PC-3 (cell line): ENCODE results near the gene FAM135A. TPM values are rescaled to one million over a fixed set of nuclear protein-coding genes. Genes with fewer than 3 reads are reported as not detected.

Experiments used
- ATAC-seq: fragments of 200-7000 bp; cut with Tn5 transposase; 2 replicates; pipeline ENCODE4 v1.9.1; 2020; ENCODE audit warnings: mild to moderate bottlenecking, moderate library complexity
- BruUV-seq: library from RNA; stranded (reverse); fragments of 400-500 nt; replicated peaks from 2 replicates; lab custom pipeline; 2021; lab: Mats Ljungman, UMichigan
- CTCF ChIA-PET: fragments of 300-600 bp; sonication (Branson Sonifier 250); formaldehyde crosslinking; loops from one replicate; lab custom pipeline; 2022; ENCODE audit warnings: antibody characterized with exemption; lab: Charles Lee
- POLR2A ChIA-PET: fragments of 300-600 bp; sonication (Branson Sonifier 250); formaldehyde crosslinking; loops from one replicate; lab custom pipeline; 2022; ENCODE audit warnings: antibody characterized with exemption; ENCODE audit not compliant: unreplicated experiment; lab: Charles Lee
- DNase-seq: peaks from one replicate; pipeline ENCODE4 v3.0.0-alpha.2; 2015
- H2AFZ ChIP-seq: fragments of 300-600 bp; sonication (generic); 2 replicates; pipeline ENCODE4 v1.6.0; 2016; ENCODE audit warnings: antibody characterized with exemption, low read length
- H3F3A ChIP-seq: fragments of 300-600 bp; sonication (generic); one replicate; pipeline ENCODE4 v1.6.0; 2017; ENCODE audit warnings: antibody characterized with exemption, low read length, control low read depth, mild to moderate bottlenecking; ENCODE audit not compliant: unreplicated experiment
- H3K27ac ChIP-seq: fragments of 300-600 bp; sonication (generic); 2 replicates; pipeline ENCODE4 v1.5.1; 2016; ENCODE audit warnings: mild to moderate bottlenecking, low read length
- H3K27me3 ChIP-seq: fragments of 300-600 bp; sonication (generic); 2 replicates; pipeline ENCODE4 v1.6.1; 2016; ENCODE audit warnings: low read length, mixed read lengths
- H3K36me3 ChIP-seq: fragments of 300-600 bp; sonication (generic); 2 replicates; pipeline ENCODE4 v1.6.1; 2016; ENCODE audit warnings: low read depth, mixed run types, low read length, mixed read lengths
- H3K4me1 ChIP-seq: fragments of 300-600 bp; sonication (generic); 2 replicates; pipeline ENCODE4 v1.5.1; 2016; ENCODE audit warnings: low read length; ENCODE audit not compliant: insufficient read depth
- H3K4me2 ChIP-seq: fragments of 300-600 bp; sonication (generic); 2 replicates; pipeline ENCODE4 v1.6.0; 2016; ENCODE audit warnings: low read length
- H3K4me3 ChIP-seq: fragments of 300-600 bp; sonication (generic); 2 replicates; pipeline ENCODE4 v1.5.1; 2016; ENCODE audit warnings: mild to moderate bottlenecking, low read length, mixed read lengths
- H3K79me2 ChIP-seq: fragments of 300-600 bp; sonication (generic); 2 replicates; pipeline ENCODE4 v1.6.1; 2017; ENCODE audit warnings: low read length, mixed read lengths
- H3K9ac ChIP-seq: fragments of 300-600 bp; sonication (generic); 2 replicates; pipeline ENCODE4 v1.6.0; 2016; ENCODE audit warnings: mild to moderate bottlenecking, low read length
- H3K9me2 ChIP-seq: fragments of 300-600 bp; sonication (generic); replicated peaks from 2 replicates; pipeline ENCODE4 v1.6.1; 2016; ENCODE audit warnings: mixed run types, low read length, mixed read lengths
- H3K9me3 ChIP-seq: fragments of 300-600 bp; sonication (generic); 2 replicates; pipeline ENCODE4 v1.6.1; 2016; ENCODE audit warnings: low read length, mixed read lengths
- H4K20me1 ChIP-seq: fragments of 300-600 bp; sonication (generic); 2 replicates; pipeline ENCODE4 v1.6.1; 2016; ENCODE audit warnings: low read length, mixed read lengths
- EZH2 ChIP-seq: fragments of 300-600 bp; sonication (generic); IDR thresholded peaks from one replicate; pipeline ENCODE4 v1.6.1; 2017; ENCODE audit warnings: antibody characterized with exemption, mild to moderate bottlenecking, low read length; ENCODE audit not compliant: unreplicated experiment
- EZH2phosphoT487 ChIP-seq: fragments of 300-600 bp; sonication (generic); IDR thresholded peaks from 2 replicates; pipeline ENCODE4 v1.6.1; 2018; ENCODE audit warnings: mild to moderate bottlenecking, antibody characterized with exemption, low read length, borderline replicate concordance
- intact Hi-C: fragments of 100-400 bp; cut with micrococcal nuclease; formaldehyde crosslinking; loops from 2 replicates; pipeline ENCODE4 v1.9.0; 2023
- total RNA-seq: library from RNA; depleted of rRNA; stranded (reverse); fragments of >200 nt; gene quantifications from 2 replicates; pipeline ENCODE4 v1.2.3, GENCODE V29; 2014
- TF ChIP-seq, protein P1 (sequence below): fragments of 300-600 bp; sonication (generic); conservative IDR thresholded peaks from 2 replicates; pipeline ENCODE4 v1.5.1; 2017; ENCODE audit warnings: antibody characterized with exemption, low read depth, mild to moderate bottlenecking, low read length

The FAM135A gene
- total RNA-seq, 1 experiment from 2014 or later, result 18.1 TPM

DNA sequence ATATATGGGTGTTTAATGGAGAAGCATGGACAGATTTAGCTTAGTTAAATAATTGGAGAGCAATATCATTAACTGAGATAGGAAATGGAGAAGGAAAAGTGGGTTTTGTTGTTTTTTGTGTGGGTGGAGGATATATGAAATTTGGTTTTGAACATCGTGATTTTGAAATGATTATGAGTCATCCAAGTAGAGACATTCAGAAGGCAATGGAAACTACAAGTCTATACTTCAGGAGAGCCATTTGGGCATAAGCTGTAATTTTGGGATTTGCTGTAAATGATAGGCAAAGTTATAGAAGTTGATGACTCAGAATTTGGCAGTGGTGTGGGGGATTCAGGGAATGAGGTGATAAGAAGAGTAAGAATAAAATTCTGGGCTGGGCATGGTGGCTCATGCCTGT lies 27.4 kb upstream of the FAM135A start:
- intact Hi-C loops, result no loop called here
- Histone ChIP-seq H3K79me2 (no peaks in the 10 kb centered on the region), H3K4me2 (no peak overlapping the region), H3K27ac (no peak overlapping the region), H3K27me3 (no peaks in the 10 kb centered on the region), H3K9me2 (no peaks in the 10 kb centered on the region), H2AFZ (no peak overlapping the region), H3K36me3 (no peaks in the 10 kb centered on the region), H3F3A (no peaks in the 10 kb centered on the region), H3K4me1 (no peaks in the 10 kb centered on the region), H3K9me3 (no peaks in the 10 kb centered on the region), H3K9ac (no peak overlapping the region), H3K4me3 (no peak overlapping the region), H4K20me1 (no peaks in the 10 kb centered on the region)
- DNase-seq, result no peak
- ChIA-PET CTCF (no interaction called here), POLR2A (no interaction called here)
- TF ChIP-seq EZH2phosphoT487, result no peak
- no peak for TF ChIP-seq EZH2
- TF ChIP-seq, protein P1, sequence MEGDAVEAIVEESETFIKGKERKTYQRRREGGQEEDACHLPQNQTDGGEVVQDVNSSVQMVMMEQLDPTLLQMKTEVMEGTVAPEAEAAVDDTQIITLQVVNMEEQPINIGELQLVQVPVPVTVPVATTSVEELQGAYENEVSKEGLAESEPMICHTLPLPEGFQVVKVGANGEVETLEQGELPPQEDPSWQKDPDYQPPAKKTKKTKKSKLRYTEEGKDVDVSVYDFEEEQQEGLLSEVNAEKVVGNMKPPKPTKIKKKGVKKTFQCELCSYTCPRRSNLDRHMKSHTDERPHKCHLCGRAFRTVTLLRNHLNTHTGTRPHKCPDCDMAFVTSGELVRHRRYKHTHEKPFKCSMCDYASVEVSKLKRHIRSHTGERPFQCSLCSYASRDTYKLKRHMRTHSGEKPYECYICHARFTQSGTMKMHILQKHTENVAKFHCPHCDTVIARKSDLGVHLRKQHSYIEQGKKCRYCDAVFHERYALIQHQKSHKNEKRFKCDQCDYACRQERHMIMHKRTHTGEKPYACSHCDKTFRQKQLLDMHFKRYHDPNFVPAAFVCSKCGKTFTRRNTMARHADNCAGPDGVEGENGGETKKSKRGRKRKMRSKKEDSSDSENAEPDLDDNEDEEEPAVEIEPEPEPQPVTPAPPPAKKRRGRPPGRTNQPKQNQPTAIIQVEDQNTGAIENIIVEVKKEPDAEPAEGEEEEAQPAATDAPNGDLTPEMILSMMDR, result no peak
- no TSS peak for BruUV-seq
- ATAC-seq, result no peak

DNA sequence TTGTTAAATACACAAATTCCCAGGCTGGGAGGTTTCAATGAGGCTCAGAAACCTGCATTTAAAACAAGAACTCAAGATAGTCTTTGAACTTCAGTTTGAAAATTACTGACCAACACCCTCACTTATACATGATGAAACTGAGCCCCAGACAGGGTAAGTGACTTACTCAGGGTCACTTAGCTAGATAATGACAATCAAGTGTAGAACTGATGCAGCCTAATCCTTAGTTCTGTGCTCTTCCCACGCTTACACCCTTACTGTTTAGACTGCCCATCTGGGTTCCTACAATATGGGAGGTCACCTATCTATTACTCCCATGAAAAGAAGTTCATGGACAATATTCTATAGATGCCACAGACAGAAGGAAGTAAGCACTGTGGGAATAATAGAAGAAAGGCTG lies 24.5 kb upstream of the FAM135A start:
- ATAC-seq (no peak), DNase-seq (no peak)
- H3K27ac ChIP-seq, result no peak overlapping the region
- ChIA-PET CTCF (no interaction called here), POLR2A (interaction anchor here (0.5 kb wide), 1 partner anchor 24 kb away, joined by 3 read pairs; no protein-coding TSS in a partner anchor)
- intact Hi-C loops, result no loop called here
- no peaks in the 10 kb centered on the region for H3K9me3 ChIP-seq
- H4K20me1 ChIP-seq, result no peaks in the 10 kb centered on the region
- H3K79me2 ChIP-seq, result no peaks in the 10 kb centered on the region
- H3K4me2 ChIP-seq, result no peak overlapping the region
- H3K9me2 ChIP-seq, result no peaks in the 10 kb centered on the region
- no peaks in the 10 kb centered on the region for H3F3A ChIP-seq
- no peak overlapping the region for H2AFZ ChIP-seq
- TF ChIP-seq EZH2phosphoT487, result no peak
- TF ChIP-seq, protein P1, result no peak
- no peak for TF ChIP-seq EZH2
- H3K36me3 ChIP-seq, result no peaks in the 10 kb centered on the region
- no peak overlapping the region for H3K9ac ChIP-seq
- H3K4me3 ChIP-seq, result no peak overlapping the region
- H3K27me3 ChIP-seq, result no peaks in the 10 kb centered on the region
- no peaks in the 10 kb centered on the region for H3K4me1 ChIP-seq
- BruUV-seq, result no TSS peak

DNA sequence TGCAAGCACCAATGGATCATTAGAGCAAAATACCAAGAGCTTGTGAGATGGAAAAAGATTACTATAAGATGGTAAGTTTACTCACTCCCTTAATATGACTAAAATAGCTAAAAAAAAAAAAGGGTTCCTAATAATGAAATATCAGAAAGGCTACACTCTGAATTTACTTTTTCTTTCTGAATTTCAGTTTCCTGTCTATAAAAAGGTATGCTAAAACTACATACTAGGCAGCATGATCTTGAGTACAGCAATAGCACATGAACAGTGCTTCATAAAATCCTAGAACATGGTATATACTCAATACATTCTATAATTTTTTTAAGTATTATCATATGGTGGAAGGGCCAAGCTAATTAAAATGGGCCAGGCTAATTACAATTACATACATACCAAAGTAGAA lies 24.0 kb upstream of the FAM135A start:
- Histone ChIP-seq H3K9me3 (no peaks in the 10 kb centered on the region), H3K4me1 (no peaks in the 10 kb centered on the region), H3K4me3 (no peak overlapping the region), H3K4me2 (no peak overlapping the region), H4K20me1 (no peaks in the 10 kb centered on the region), H3K27me3 (no peaks in the 10 kb centered on the region), H3K79me2 (no peaks in the 10 kb centered on the region), H3K9ac (no peak overlapping the region), H3F3A (no peaks in the 10 kb centered on the region), H3K9me2 (no peaks in the 10 kb centered on the region), H2AFZ (no peak overlapping the region), H3K27ac (no peak overlapping the region), H3K36me3 (no peaks in the 10 kb centered on the region)
- TF ChIP-seq EZH2 (no peak), EZH2phosphoT487 (no peak)
- TF ChIP-seq, protein P1, result no peak
- intact Hi-C loops, result no loop called here
- DNase-seq (no peak), ATAC-seq (no peak)
- BruUV-seq, result no TSS peak
- ChIA-PET CTCF (no interaction called here), POLR2A (interaction anchor here (0.5 to 0.6 kb wide), 2 partner anchors 24 to 602 kb away, joined by 3 read pairs; no protein-coding TSS in a partner anchor)
